ENCODE measurements around the gene CCDC200.
"Not testable (repeated sequence)": the region's sequence is repeated elsewhere in the genome, so short reads cannot be mapped to it uniquely, and the experiment has no call there.

The CCDC200 gene

DNA sequence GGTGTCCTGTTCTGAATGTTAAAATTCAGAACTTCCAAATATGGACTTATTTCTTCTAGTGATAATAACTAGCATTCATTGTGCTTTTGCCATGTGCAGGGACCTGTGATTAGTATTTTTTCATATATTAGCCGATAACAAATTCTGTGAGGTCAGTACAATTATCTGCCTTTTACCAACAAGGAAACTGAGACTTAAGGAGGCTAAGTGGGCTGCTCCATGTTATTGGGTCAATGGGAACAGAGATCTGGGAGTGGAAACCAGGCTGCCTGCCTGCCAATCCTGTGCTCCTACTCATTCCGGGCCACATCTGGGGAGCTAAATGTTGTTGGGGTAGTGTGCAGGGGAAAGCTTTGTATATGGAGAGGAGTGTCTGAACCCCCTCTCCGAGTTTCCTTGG is 13.1 kb downstream of the CCDC200 start:
- no peak for DNase-seq

GRCh38 chr17:43213545-43213944 is 14.9 kb downstream of the CCDC200 start:
- DNase-seq = no peak

DNA sequence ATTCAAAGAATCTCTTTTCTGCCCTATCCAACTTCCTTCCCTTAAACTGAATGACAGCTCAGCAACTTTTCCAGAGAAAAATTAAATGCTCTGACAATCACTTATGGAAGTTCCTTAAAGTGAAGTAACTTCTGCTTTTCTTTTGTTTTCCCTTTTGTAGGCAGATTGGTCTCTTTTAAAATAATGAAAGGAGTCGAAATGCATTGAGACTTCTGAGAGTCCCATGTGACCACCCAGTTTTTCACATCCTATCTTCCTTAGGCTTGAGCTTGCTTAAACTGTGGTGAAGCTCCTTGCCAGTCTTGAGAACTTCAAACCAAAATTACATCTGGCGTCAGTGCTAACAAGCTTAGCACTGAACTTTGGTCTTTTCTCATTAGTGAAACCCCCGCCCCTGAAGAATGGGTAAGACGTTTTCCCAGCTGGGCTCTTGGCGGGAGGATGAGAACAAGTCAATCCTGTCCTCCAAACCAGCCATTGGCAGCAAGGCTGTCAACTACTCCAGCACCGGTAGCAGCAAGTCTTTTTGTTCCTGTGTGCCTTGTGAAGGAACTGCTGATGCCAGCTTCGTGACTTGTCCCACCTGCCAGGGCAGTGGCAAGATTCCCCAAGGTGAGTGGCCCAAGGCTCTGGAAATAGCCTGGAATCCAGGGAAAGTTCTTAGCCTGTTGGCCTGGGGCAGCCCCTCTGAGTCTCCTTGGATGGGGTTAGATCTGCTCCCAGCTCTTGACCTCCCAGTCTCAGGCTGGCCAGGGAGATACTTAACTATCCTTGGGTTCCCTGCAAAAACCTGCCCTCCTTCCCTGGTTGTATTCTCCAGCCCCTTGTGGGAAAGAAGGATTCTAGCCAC is 15.6 kb downstream of the CCDC200 start:
- DNase-seq = no peak

- DNase-seq = peak; percentile 82
Observed at GRCh38 chr17:43211480-43212402, 16.7 kb downstream of the CCDC200 start, which contains the start of gene TMEM106A. TSS of gene TMEM106A (plus strand) at chr17:43211875. CDS start at chr17:43213042, 1,167 bp downstream.

DNA sequence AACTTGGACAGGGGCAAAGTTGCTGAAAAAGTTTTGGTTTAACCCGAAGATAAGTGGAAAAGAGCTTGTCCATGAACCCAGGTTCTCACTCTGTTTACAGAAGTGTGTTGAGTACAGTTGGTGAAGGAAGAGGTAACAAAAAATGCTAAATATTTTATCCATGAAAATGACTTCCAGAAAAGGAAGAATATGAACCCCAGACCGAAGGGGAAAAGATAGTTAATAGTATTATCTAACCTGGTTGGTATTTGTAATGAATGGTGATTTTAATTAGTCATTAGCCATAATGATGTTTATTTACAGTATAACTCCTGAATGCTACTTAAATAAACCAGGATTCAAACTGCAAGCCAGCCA is 17.3 kb downstream of the CCDC200 start:
- no peak for DNase-seq

GRCh38 chr17:43210576-43210975 is 17.8 kb downstream of the CCDC200 start:
- no peak for DNase-seq

DNA sequence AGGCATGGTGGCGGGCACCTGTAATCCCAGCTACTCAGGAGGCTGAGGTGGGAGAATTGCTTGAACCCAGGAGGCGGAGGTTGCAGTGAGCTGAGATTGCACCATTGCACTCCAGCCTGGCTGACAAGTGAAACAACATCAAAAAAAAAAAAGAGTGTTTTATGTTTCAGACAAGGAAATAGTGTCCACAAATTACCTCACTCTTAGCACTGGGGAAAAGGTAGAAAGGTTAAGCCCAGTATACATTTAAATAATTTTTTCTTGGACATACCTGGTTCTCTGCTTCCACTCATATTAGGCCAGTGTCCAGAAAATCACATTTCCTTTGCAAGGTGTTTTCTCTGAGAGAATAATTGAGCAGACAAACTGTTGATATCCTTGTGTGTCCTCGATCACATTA is 25.4 kb downstream of the CCDC200 start:
- DNase-seq = not testable (repeated sequence)

DNA sequence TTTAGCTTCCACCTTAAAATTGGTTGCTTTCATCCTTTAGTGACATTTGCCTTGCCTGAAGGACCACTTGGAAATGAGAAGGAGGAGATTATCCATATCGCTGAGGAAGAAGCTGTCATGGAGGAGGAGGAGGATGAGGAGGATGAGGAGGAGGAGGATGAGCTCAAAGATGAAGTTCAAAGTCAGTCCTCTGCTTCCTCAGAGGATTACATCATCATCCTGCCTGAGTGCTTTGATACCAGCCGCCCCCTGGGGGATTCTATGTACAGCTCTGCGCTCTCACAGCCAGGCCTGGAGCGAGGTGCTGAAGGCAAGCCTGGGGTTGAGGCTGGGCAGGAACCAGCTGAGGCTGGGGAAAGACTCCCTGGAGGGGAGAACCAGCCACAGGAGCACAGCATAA is 28.3 kb downstream of the CCDC200 start:
- no peak for DNase-seq

- DNase-seq = no peak
Observed at GRCh38 chr17:43199633-43200032, 28.8 kb downstream of the CCDC200 start.

GRCh38 chr17:43193251-43193650 is 35.2 kb downstream of the CCDC200 start:
- no peak for DNase-seq

DNA sequence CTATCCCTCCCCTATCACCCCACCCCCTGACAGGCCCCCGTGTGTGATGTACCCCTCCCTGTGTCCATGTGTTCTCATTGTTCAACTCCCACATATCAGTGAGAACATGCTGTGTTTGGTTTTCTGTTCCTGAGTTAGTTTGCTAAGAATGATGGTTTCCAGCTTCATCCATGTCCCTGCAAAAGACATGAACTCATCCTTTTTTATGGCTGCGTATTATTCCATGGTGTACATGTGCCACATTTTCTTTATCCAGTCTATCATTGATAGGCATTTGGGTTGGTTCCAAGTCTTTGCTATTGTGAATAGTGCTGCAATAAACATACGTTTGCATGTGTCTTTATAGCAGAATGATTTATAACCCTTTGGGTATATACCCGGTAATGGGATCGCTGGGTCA is 41.8 kb downstream of the CCDC200 start:
- DNase-seq = not testable (repeated sequence)

- no peak for DNase-seq
Observed at GRCh38 chr17:43183921-43184320, 44.5 kb downstream of the CCDC200 start.

DNA sequence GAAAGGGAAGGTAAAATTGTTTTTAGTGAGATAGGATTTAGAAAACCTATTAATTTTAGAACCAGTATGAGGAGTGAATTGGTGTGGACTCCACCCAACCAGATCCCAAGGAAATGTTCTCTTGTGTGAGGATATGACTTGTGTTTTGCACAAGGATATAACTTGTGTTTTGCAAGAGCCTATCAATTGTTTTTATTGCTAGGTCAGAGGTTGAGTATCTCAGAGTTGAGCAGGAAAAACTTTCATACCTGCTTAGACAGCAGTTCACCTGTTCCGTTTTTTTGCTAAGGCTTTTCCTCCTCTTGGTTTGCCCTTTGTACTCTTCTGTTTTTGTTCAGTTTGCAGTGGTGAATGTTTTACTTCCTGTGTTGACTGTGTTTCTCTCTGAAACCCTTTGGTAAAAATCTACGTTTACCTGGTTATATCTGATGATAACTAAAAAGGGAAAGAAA is 52.3 kb downstream of the CCDC200 start:
- no peak for DNase-seq

DNA sequence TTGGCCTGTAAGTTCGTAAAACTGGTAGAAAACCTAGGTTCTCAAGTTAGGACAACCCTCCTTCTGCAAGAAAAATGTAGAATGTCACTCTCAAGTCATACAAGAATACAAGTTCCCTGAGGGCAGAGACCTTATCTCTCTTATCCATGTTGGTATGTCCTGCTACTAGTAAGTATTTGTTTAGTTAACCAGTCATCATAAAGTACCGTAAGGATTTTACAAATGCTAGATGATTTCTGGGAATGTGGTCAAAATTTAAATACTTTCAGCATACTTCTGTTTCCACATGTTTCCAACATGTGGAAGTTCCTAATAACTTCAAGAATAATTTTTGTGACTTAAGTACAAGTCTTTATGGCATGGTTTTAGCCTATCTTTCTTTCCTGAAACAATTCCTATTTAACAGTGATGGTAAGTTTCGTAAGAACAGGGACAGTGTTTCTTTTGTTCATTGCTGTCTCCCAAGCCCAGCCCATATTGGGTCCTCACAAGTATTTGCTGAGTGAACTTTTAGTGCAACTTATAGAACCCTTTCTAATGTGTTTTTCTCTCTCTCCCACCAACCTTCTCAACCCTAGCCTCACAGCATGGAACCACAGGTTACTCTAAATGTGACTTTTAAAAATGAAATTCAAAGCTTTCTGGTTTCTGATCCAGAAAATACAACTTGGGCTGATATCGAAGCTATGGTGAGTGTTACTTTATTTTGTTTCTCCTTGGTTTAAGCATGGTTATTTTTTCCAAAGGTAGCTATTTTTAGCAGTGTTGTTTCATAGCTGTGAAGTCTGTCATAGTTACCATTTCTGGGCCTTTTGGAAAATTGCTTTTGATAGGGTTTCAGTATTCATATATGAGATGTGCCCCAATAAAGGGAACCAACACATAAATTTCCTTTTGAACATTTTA is 53.0 kb downstream of the CCDC200 start:
- DNase-seq = peak; percentile 25

DNA sequence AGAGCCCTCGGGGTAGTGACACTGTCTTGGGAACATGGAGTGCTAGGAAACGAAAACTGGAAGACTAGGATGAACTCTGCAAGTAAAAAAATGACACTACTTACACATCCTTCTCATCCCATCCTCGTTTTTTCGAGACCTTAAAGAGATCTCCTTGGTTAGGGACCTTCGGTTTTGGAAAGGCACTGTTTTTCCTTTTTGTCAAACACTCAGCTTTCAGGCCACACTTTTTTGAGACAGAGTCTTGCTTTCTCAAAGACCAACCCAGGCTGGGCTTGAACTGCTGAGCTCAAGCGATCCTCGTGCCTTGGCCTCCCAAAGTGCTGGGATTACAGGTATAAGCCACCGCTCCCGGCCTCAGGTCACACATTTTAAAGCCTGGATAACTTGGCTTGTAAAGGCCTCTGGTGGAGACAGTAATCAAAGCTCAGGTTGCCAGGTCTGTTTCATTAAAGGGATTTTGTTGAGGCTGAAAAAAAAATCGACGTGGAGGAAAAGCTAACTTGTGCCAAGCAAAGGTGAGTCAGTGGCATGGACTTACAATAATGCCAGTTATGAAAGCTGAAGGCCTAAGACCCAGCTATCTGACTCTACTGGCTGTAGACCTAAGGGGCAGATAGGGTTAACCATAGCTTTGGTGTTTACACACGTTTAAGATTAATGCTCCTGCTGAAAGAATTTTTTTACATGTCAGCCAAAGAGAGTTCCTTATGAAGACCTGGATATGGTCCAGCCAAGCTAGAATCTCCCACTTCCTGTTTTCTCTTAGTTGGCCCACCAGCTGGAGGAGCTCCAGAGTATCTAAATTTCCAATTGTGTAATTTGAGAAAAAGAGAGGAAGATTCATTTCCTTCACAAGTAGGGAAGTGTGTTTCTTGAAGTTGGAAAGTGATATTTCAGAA is 56.6 kb downstream of the CCDC200 start:
- peak; percentile 92 for DNase-seq
